ENCODE data around the gene SCYL1.

- no peak for TF ChIP-seq EZH2 (IDR thresholded peaks at IDR 0.05; ENCODE audit: borderline replicate concordance, insufficient read depth, low read depth, low read length, poor library complexity, severe bottlenecking)
- TF ChIP-seq CTCF (IDR thresholded peaks at IDR 0.05), result no peak
These were observed 24.2 kb downstream of the SCYL1 start for GRCh38 chr11:65549096-65549495.

Measured in B cell (primary cell).